Measurements from ENCODE around the gene COL25A1.
"Not testable (repeated sequence)": the region's sequence is repeated elsewhere in the genome, so short reads cannot be mapped to it uniquely, and the experiment has no call there.

The COL25A1 gene

GRCh38 chr4:108950158-108950915 lies 352.1 kb downstream of the COL25A1 start:
- no peak for DNase-seq (ENCODE audit: low read depth)

GRCh38 chr4:108947526-108947925 lies 354.9 kb downstream of the COL25A1 start:
- DNase-seq (ENCODE audit: low read depth) = no peak

- DNase-seq (ENCODE audit: low read depth) = no peak
Measured at GRCh38 chr4:108946237-108946636, 356.2 kb downstream of the COL25A1 start.

- peak; percentile 9 for DNase-seq (ENCODE audit: low read depth)
Measured at GRCh38 chr4:108943976-108944591, 358.4 kb downstream of the COL25A1 start.

- no peak for DNase-seq (ENCODE audit: low read depth)
Measured at GRCh38 chr4:108943371-108943770, 359.1 kb downstream of the COL25A1 start.

- DNase-seq (ENCODE audit: low read depth) = no peak
Measured at GRCh38 chr4:108941904-108942430, 360.5 kb downstream of the COL25A1 start.

- DNase-seq (ENCODE audit: low read depth) = no peak
Measured at GRCh38 chr4:108940634-108941033, 361.8 kb downstream of the COL25A1 start.

GRCh38 chr4:108940149-108940548 lies 362.3 kb downstream of the COL25A1 start:
- DNase-seq (ENCODE audit: low read depth) = peak; percentile 15

- peak; percentile 2 for DNase-seq (ENCODE audit: low read depth)
Measured at GRCh38 chr4:108937066-108937465, 365.4 kb downstream of the COL25A1 start.

- not testable (repeated sequence) for DNase-seq (ENCODE audit: low read depth)
Measured at GRCh38 chr4:108933925-108934324, 368.5 kb downstream of the COL25A1 start.

GRCh38 chr4:108933046-108933445 lies 369.4 kb downstream of the COL25A1 start:
- no peak for DNase-seq (ENCODE audit: low read depth)

- no peak for DNase-seq (ENCODE audit: low read depth)
Measured at GRCh38 chr4:108931926-108932325, 370.5 kb downstream of the COL25A1 start.

GRCh38 chr4:108930186-108930585 lies 372.3 kb downstream of the COL25A1 start:
- no peak for DNase-seq (ENCODE audit: low read depth)

- DNase-seq (ENCODE audit: low read depth) = no peak
Measured at GRCh38 chr4:108926781-108927180, 375.7 kb downstream of the COL25A1 start.

- DNase-seq (ENCODE audit: low read depth) = peak; percentile 20
Measured at GRCh38 chr4:108926061-108926460, 376.4 kb downstream of the COL25A1 start.

- no peak for DNase-seq (ENCODE audit: low read depth)
Measured at GRCh38 chr4:108922191-108922590, 380.3 kb downstream of the COL25A1 start.

GRCh38 chr4:108920395-108921087 lies 381.9 kb downstream of the COL25A1 start:
- DNase-seq (ENCODE audit: low read depth) = no peak

GRCh38 chr4:108919226-108919893 lies 383.1 kb downstream of the COL25A1 start:
- DNase-seq (ENCODE audit: low read depth) = no peak

GRCh38 chr4:108917255-108917654 lies 385.2 kb downstream of the COL25A1 start:
- DNase-seq (ENCODE audit: low read depth) = no peak

GRCh38 chr4:108916638-108917037 lies 385.8 kb downstream of the COL25A1 start:
- no peak for DNase-seq (ENCODE audit: low read depth)

GRCh38 chr4:108906866-108907367 lies 395.5 kb downstream of the COL25A1 start:
- no peak for DNase-seq (ENCODE audit: low read depth)

- no peak for DNase-seq (ENCODE audit: low read depth)
Measured at GRCh38 chr4:108906006-108906405, 396.5 kb downstream of the COL25A1 start.

All from iris pigment epithelial cell (primary cell).